Esophagus squamous epithelium (tissue), 4 donors: Measurements from ENCODE around the gene RPL6.

ENCODE experiments used
- CTCF ChIP-seq, 6 experiments: fragments of 450-650 bp in 4 of 6; fragments of 200-600 bp in 2 of 6; sonication (generic) in 2 of 6; IDR thresholded peaks; one replicate each; pipeline ENCODE4 v1.5.1; 2016 to 2019; ENCODE audit warnings: antibody characterized with exemption in 6 of 6, mild to moderate bottlenecking in 4 of 6, moderate library complexity in 4 of 6
- POLR2A ChIP-seq, 4 donors: fragments of 450-650 bp; IDR thresholded peaks; one replicate each; pipeline ENCODE4 v1.6.1; 2017; ENCODE audit warnings: antibody characterized with exemption in 4 of 4, mild to moderate bottlenecking in 4 of 4, moderate library complexity in 3 of 4

- TF ChIP-seq CTCF (IDR thresholded peaks at IDR 0.05) (no peak), POLR2A (IDR thresholded peaks at IDR 0.05) (no peak)
These were observed 784 bp downstream of the RPL6 start for GRCh38 chr12:112408621-112409020.
